Lung microvascular endothelial cell (primary cell): ENCODE results near the gene PRELP. TPM values are rescaled to one million over a fixed set of nuclear protein-coding genes. Genes with fewer than 3 reads are reported as not detected.

Experiments used
- DNase-seq, 2 donors: peaks; one replicate each; pipeline versions ENCODE4 v3.0.0 to v3.0.0-alpha.2; 2010; ENCODE audit warnings: low read depth in 2 of 2
- total RNA-seq: library from RNA; depleted of rRNA; stranded (reverse); fragments of >200 nt; gene quantifications from 2 replicates; pipeline ENCODE4 v1.2.1, GENCODE V29; 2014

The PRELP gene
- total RNA-seq, 1 donor from 2014 or later, result not detected

DNA sequence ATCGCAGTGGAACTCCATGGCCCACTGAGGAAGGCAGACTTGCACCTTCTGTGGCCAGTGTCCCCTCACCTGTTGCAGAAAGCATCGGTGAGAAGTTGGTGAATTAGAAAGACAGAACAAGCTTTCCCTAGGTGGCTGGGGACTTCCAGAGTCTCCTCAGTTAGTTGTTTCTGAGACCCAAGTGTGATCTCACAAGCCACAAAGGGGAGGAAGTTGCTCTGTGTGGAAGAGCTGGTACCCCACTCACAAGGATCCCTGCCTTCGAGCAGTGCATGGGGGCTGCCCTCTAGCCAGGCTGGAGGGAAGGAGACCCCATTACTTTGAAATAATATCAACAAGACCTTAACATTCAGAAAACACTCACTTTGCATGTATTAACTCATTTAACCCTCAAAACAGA lies 2.1 kb downstream of the PRELP start:
- no peak for DNase-seq

DNA sequence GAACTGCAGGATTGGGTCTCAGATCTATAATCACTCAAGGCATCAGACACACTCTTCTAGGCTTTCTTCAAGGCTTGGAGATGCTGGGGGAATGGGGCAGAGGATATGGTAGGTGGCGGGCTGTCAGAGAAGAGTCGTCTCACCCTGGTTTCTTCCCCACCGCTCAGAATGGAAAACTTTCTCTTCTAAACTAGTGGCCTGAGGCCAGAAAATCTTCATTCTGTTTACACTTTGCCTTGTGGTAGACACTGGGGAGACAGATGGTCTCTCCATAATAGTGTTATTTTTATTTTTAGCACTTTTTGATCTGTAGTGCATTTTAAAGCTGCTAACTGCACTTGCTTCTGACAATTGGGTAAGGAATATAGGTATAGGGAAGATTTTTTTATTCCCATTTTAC lies 2.6 kb downstream of the PRELP start:
- DNase-seq, result no peak

DNA sequence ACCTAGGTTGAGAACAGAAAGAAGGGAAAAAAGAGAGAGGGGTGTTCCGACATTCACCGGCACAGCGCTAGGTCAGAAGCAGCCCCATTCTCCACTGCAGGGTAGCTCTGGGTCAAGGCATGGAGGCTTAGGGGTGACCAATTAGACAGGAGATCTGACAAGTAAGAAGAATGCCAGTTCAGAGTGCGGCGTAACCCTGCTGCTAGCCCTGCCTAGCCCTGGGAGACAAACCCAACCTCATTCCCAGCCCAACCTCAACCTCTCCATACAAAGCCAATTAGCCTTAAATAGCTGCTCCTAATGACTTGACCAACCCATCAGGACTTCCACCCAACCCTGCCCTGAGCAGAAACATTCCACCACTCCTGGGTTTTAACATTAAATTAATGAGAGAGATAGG lies 3.4 kb downstream of the PRELP start:
- no peak for DNase-seq

DNA sequence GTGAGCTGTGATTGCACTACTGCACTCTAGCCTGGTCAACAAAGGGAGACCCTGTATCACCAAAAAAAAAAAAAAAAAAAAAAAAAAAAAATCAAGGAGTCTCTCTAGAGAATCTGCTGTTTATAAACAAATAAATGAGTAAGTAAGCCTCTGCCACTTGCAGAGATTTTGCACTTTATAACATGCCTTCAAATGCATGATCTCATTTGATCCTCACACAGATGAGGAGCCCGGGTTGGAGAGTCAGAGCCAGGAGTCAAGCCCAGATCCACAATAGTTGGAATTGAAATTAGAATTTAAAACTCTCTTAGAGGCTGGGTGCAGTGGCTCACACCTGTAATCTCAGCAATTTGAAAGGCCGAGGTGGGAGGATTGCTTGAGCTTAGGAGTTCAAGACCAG lies 4.0 kb downstream of the PRELP start:
- DNase-seq, result no peak

DNA sequence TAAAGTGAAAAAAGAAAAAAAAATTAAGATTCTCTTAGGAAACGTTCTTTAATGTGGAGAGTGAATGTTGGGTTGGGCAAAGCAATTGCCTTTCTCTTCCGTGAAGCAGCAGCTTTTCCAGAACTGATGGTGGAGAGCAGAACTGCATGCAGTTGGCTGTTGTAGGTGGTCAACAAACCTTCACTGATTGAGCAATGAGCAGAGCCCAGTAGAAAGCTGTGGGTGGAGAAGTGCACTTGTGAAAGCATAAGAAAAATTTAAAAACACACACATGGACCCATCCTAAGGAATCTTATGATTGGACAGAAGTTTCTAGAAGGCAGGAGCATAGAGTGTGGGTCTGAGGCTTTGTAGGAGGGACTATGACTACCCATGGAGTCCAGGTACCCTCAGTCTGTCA lies 4.5 kb downstream of the PRELP start:
- no peak for DNase-seq

DNA sequence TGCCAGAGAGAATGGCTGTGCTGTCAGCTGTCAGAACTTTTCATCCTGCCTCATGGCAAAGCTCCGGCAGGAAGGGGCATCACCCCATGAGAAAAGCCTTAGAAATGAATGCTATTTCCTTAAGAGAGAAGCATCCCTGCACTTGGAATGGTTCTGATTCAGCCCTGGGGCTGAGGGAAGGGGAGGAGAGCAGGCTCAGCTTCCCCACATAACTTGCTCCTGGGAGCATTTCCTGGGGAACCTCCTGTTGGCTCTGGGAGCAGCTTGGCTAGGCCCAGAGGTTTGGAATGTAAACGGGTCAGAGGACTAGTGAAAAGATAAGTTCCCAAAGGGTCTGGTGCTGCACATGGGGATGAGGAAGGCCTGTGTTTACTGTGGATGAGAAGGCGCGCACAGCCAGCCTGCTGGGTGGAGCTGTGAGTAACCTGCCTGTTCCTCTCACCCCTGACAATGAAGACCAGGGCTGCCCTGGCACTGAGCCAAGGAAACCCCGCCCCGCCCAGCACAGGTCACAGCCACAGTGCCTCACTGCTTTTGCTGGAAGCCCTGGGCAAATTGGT lies 5.0 kb downstream of the PRELP start:
- peak; percentile 40 to 66 for DNase-seq

DNA sequence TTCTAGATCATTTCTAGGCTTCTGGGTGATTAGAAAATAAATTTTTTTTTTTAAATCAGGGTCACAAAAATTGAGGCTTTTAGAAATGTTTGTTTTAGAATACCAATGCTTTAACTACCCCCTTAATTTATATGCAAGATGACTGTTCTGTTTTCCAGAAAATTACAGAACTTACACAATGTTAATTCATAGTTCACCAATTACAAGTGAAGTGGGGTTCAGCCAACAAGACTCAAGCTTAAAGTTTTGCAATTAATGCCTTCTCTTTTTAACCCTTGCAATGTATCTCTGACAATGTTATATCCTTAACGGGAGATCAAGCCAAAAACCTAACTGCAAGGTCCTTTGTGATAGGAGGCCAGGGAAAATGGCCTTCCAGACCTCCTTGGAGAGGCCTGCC lies 5.6 kb downstream of the PRELP start:
- DNase-seq, result no peak

DNA sequence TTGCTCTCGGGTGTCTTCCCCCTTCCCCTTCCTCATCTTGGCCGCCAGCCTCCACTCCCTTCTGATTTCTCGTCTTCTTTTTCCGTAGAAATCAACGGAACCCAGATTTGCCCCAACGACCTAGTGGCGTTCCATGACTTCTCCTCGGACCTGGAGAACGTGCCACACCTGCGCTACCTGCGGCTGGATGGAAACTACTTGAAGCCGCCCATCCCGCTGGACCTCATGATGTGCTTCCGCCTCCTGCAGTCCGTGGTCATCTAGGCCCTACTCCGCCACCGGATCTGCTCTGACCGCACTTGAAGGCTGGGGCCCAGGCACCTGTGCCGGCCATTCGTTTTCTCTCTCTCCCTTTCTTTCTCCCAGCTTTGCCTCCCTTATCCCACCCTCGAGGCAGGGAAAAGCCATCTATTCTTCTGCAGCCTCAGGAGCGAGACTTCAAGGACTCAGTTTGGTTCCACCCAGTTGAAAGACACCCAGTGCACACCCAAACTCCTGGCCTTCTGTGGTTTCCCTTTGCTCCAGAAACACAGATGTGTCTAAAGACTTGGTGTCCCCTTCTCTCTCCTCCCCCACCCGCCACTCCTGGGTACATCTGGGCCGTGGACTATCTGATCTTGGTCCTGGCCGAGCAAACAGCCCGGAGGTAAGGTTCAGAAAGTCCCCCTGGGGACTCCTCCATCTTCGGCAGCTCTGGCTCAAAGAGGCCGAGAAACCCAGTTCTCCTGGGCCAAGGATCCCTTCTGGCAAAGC lies 11.2 kb downstream of the PRELP start:
- no peak for DNase-seq

DNA sequence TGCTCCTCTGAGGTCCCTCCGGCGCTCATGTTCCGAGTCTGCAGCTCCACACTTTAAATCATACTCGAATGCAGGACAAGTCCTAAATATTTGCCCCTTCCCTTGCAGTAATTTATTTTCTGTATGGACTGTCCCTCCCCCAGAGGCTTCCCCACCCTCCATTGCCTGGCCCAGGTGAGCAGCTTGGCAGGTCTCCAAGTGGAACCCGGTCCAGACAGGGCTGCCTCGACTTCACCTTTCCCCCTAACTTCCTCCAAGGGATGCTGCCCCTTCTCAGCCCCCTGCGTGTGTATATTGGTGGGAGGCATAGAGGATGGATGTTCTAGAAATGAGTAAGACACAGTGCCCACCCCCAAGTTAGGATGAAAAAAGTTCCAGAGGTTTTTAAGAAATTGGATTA lies 12.9 kb downstream of the PRELP start:
- DNase-seq, result no peak

DNA sequence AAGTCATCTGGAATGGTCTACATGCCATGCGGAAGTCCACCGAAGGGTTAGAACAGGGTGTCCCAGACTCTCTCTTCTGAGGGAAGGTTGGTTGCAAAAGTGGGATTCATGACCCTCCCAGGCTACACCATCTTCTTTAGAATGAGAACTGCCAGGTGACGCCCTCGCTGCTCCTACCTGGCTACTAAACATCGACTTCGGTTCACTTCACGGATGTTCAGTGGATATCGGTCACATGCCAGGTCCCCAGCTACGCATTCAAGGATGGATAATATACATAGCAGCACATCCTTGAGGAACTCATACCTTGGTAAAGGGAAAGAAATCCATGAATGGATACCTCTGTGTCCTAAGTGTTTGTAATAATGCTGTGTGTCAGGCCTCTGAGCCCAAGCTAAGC lies 15.0 kb downstream of the PRELP start:
- DNase-seq, result no peak

DNA sequence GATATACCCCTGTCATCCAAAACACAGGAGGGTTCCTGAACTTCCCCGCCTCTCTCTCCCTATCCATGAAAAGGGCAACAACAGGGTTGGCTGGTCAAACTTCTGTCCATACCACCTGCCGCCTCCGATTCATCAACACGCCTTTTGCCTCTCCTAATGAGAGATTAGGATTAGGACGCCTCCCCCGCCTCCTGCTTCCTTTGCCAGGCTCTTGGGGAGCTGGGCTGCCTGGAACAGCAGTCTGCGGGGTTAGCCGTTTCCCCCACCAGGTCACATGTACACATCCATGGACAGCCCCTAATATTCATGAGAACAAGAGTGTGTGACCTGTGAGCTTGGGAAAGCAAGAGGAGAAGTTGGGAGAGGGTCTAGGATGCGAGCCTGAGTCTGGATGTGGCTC lies 16.1 kb downstream of the PRELP start:
- DNase-seq, result no peak

DNA sequence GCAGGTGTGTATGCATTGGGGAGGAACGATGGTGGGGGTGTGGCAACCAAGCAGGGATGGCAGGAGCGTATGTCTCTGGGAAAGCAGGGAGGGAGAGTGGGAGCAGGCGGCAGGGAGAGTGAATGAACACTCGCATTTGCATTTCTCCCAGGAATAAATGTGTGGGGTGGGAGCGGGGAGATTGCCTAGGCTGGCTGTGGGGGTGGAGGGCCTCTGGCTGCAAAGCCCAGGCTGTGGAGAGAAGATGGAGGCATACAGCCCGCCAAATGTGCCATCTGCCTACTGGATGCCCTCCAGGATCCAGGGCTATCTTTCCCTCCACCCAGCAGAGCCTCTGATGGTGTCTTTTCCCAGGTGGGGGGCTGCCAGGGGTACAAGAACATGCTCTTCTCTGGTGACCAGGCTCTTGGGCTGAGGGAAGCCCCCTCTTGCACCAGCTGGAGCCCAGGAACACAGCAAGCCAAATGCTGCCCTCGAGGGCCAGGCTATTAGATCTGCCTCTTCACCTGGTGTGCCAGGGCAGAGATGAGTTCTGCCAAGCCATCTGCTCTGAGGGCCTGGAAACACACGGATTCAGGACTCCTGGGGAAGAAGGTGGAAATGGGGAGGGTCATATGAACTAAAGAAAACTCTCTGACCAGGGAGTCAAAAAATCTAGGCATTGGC lies 16.6 kb downstream of the PRELP start:
- no peak for DNase-seq

DNA sequence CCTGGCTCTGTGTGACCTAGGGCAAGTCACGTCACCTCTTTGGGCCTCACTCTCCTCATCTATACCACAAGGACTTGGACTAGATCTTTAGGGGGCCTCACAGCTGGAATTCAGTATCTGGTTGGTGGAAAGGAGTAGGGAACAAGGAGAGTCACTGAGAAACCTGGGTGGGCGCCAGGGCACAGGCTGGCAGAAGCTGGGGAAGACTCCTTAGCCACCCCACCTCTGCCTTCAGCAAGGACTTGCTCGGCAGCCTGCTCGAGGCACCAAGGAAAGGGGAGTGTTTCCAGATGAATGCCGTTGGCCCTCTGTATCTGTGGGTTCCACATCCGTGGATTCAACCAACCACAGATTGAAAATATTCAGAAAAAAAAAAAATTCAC lies 17.1 kb downstream of the PRELP start:
- DNase-seq, result no peak

DNA sequence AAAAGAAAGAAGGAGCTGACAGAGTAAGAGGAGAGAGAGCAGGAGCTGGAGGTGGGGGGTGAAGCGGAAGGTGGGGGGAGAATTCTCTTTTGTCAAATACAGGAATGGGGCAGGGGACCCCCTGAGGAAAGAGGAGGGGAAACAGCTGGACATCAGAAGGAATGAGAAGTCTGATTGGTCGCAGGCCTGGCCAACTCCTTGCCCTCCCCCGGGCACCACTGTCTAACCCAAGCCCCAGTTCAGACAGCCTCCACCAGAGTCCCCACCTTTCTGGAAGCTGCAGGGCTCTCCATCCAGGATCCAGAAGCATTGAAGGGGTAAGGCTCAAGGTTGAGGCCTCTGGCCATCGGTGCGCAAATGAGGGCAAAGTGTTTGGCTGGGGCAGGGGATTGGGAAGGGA lies 18.3 kb downstream of the PRELP start, which contains the start of gene OPTC:
TSS of gene OPTC (plus strand) at position 253 of the 400 bp plus-strand sequence. CDS start 1,853 bp downstream, outside the sequence.
- no peak for DNase-seq

DNA sequence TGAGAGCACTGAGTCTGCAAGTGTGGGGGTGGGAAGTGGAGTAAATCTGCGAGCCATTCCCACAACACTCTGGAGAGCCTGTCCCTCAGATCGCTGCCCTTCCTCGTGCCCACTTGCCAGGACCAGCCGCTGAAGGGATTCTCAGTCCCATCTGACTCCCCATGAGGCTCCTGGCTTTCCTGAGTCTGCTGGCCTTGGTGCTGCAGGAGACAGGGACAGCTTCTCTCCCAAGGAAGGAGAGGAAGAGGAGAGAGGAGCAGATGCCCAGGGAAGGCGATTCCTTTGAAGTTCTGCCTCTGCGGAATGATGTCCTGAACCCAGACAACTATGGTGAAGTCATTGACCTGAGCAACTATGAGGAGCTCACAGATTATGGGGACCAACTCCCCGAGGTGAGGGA lies 20.2 kb downstream of the PRELP start:
- no peak for DNase-seq

DNA sequence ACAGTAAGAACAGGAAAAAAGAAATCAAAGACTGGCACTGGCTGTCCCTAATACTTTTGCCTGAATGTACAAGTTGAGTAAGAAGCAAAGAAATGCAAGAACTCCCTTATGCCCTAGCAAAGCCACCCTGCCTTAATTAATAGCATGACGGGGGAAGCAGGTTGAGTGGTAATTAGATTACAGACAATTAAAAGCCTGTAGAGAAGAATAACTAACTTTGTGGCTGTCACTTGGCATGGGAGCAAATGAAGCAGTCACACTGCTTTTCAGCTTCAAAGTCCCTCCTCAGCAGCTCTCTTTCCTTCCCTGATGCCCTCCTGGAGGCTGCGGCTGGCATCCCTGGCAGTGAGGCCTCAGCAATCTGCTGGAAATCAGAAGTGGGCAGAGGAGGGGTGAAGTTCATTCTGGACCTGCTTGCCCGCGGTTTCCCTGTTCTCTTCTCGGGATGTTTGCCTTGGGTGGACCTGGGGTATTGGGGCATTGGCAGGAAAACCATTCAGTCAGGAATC lies 21.7 kb downstream of the PRELP start:
- DNase-seq, result no peak

DNA sequence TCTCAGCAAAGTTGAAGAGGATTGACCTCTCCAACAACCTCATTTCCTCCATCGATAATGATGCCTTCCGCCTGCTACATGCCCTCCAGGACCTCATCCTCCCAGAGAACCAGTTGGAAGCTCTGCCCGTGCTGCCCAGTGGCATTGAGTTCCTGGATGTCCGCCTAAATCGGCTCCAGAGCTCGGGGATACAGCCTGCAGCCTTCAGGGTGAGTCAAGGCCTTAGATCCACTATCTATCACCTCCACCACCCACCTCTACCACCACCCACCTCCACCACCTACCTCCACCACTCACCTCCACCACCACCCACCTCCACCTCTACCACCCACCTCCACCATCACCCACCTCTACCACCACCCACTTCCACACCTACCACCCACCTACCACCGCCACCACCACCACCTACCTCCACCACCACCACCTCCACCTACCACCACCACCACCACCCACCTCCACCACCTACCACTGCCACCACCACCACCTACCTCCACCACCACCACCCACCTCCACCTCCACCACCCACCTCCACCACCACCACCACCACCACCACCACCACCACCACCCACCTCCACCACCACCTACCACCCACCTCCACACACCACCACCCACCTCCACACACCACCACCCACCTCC lies 24.2 kb downstream of the PRELP start:
- peak in 1 of 2 donors; percentile 29 for DNase-seq

DNA sequence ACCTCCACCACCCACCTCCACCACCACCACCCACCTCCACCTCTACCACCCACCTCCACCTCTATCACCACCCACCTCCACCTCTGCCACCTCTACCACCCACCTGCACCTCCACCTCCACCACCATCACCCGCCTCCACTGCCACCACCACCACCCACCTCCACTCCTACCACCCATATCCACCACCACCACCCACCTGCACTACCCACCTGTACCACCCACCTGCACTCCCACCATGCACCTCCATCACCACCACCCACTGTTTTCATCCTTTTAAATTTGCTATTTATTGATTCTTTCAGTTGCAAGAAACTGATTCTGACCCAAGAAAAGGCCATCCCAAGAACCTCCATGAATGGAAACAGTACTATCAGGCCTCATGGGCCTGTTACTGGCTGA lies 24.7 kb downstream of the PRELP start:
- DNase-seq, result no peak

DNA sequence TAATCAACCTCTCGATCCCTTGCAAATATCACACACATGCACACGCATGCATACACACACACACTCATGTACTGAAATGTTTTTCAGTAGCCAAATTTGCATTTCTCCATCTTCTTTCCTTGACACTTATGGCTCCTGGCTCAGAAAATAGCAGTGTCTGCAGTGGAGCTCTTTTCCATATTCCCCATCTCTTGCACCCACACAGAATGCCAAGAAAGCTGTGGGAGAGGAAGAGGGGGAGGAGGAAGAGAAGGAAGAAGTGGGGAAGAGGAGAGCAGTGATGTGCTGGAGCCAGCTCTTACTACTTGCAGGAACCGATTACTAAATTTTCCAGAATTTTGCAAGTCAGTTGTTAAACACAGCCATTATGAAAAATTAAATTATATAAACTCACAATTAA lies 28.2 kb downstream of the PRELP start:
- DNase-seq, result no peak

DNA sequence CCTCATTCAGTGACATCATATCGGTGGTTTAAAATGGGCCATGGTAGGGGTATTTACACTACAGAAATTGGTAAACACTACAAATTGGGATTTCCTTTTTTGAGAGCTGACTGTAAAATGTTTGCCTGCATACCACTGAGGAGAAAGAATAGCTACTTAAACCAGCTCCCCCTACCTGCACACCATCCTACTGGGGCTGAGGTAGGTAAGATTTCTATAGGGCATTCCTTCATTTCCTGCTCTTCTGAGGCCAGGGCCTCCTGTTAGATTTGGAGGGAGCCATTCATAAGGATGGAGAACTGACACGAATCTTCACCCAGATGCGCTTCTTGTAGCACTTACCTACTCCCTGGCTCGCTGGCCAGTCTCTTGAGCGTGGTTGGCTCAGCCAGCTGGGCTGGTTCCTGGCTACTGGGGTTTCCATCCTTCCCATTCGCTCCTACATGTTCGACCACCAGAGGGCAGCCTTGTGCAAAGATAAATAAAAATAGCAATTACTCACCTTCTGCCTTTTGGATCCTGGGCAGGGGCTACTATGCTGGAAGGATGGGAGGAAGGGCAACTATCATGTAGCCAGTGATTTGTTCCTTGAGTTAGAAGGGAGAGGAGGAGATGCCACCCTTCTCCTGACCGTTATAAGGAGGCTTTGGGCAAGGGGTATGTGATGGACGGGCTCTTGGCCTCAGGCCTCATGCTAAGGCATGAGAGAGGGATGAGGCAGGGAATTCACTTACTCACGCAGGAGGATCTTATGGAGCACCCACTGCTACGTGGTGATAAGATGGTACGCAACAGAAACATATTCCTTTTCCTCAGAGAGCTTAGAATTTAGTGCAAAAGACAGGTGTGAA lies 29.0 kb downstream of the PRELP start:
- peak; percentile 79 to 84 for DNase-seq

DNA sequence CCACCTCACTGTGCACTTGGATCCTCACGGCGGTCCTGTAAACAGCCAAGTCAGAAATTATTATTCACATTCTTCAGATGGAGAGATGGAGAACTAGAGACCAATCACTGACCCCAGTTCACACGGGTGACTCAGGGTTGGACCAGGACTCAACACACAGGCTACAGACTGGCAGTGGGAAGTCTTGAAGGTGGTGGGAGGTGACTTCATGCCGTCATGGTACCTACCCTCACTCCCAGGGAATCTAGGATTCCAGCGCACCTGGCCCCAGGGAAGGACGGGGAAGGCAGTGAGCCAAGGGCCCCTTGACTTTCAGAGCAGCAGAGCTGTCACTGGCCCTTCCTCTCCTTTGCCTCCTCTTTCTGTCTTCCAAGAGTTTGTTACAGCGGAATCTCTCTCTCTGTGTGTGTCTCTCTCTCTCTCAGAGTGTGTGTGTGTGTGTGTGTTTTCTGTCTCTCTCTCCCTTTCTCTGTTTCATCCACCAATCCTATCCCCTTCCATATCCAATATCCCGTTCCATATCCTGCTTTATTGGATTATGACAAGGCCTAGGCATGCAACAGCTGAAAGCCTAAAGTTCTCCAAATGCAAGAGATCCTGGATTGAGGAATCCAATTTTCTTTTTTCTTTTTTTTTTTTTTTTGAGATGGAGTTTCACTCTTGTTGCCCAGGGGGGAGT lies 30.1 kb downstream of the PRELP start:
- DNase-seq, result no peak
